ENCODE data around the gene SLC15A1.

The SLC15A1 gene, protein sequence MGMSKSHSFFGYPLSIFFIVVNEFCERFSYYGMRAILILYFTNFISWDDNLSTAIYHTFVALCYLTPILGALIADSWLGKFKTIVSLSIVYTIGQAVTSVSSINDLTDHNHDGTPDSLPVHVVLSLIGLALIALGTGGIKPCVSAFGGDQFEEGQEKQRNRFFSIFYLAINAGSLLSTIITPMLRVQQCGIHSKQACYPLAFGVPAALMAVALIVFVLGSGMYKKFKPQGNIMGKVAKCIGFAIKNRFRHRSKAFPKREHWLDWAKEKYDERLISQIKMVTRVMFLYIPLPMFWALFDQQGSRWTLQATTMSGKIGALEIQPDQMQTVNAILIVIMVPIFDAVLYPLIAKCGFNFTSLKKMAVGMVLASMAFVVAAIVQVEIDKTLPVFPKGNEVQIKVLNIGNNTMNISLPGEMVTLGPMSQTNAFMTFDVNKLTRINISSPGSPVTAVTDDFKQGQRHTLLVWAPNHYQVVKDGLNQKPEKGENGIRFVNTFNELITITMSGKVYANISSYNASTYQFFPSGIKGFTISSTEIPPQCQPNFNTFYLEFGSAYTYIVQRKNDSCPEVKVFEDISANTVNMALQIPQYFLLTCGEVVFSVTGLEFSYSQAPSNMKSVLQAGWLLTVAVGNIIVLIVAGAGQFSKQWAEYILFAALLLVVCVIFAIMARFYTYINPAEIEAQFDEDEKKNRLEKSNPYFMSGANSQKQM

GRCh38 chr13:98752467-98753290, at the start of gene SLC15A1:
SLC15A1 (minus strand) TSS chr13:98752672; CDS start chr13:98752598, 74 bp downstream.
- DNase-seq: no peak

- DNase-seq: no peak
Observed at GRCh38 chr13:98801626-98802418, 49.4 kb upstream of the SLC15A1 start.

GRCh38 chr13:98800078-98800477, 47.6 kb upstream of the SLC15A1 start:
- no peak for DNase-seq

- DNase-seq: no peak
Observed at GRCh38 chr13:98798849-98799645, 46.6 kb upstream of the SLC15A1 start.

DNA sequence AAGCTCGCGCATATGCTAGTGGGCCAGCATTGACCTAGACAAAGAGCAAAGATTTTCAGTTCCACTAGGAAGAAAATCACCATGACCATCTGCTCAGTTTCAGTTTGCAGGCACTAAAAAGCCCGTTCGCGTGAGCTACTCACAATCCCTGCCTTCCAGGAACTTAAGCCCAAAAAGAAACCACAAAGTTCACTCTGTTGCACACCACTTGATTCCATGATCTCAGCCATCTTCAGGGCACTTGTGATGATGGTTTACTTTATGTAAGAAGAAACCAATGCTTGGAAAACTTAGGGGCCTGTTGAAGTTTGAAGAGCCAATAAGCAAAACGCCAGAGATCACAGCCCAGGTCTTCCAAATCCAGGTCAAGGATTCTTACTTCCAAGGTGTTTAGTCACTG, 45.0 kb upstream of the SLC15A1 start:
- no peak for DNase-seq

- no peak for DNase-seq
Observed at GRCh38 chr13:98796798-98797197, 44.3 kb upstream of the SLC15A1 start.

DNA sequence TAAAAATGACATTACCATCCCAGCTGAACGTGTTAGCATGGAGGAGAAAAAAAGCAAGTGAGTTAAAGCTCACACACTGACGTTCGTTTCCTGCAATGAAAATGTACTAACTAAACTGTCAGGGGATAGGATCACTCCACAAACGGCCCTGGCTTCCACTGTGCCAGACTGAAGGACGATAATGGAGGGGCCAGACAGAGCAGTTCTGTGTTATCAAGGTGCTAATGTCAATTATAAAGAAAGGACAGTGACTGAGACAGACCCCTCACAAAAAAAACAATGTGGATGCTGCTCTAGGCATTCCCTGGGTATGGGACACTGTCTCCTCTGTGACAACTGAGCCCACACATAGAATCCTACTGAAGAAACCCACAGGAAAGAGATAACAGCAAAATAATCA, 43.7 kb upstream of the SLC15A1 start:
- no peak for DNase-seq

DNA sequence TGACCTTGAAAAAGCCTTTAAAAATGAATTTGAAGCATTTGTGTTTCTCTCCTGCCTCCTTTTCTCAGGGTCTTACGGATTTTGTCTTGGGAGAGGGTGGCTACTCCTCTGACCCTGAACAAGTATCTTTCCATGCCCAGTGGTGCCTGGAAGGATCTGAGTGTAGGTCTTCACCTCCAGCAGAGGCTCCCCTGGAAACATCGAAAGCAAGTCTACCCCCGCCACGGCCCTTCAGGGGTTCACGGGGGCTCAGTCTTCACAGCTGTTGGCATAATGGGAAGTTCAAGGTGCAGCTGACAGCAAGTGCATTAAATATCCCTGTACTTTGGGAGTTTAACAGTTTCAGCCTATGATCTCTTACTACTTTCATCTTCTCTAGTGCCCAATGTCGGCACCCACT, 42.7 kb upstream of the SLC15A1 start:
- no peak for DNase-seq

DNA sequence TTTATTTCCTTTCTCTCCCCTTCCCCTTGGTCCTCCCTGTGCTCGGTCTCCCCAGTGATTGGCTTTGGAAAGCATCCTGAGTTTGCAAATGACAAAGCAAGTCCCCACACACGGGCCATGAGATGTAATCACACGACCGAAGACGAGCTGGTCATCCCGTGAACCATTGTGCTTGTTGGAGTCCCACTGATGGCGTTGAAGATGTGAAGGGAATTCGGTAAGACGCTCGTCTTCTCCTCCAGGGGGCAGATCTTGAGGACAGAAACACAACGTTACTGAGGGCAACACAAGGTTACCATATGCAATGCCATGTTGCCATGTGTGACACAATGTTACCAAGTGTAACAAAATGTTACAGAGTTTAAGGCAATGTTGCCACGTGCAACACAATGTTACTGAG, 42.0 kb upstream of the SLC15A1 start:
- DNase-seq: no peak

DNA sequence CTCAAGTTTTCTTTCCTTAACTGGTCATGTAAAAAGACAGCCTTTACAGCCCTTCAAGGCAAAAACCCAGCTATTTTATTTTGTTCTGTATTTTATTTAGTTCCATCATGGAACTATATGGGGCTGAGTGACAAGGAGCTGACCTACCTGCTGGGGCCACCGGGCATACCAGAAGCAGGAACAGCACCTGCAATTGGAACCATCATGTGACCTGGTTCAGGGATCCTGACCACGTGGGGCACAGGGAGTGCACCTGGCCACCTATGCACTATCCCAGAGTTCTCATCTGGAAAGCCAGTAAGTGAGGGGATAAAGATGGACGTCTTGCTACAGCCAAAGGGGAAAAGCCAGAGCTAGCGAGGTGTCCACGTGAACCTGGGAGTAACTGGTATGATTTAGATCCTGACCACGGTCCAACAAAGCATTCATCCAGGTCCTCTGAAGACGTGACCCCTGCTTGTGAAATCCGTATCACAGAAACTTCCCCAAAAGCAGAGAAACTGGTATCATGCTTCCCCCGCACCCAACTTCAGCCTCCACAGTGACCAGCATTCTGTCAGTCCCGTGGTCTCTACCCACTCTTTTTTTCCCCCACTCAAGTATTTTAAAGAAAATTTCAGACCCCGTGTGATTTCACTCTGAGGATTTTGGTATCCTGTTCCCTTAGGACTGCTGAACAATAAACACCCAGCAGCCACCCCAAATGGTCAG, 40.5 kb upstream of the SLC15A1 start:
- no peak for DNase-seq

DNA sequence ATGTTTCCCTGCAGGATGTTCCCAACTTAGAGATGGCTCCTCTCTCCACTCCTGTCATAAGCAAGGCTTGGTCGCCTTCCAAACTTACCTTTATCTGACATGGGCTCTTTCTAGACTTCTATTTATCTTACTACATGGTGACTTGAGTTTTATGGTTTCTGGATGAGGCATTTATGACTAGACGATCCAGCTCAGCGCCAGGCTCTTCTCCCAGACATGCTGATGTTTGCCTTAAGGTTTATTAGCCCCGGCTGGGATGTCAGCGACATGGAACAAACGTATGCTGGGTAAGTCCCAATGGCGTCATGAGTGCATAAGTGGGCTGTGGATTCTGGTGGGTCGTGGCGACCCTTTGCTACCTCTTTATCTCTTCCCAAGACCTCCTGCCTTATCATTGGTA, 39.8 kb upstream of the SLC15A1 start:
- no peak for DNase-seq

DNA sequence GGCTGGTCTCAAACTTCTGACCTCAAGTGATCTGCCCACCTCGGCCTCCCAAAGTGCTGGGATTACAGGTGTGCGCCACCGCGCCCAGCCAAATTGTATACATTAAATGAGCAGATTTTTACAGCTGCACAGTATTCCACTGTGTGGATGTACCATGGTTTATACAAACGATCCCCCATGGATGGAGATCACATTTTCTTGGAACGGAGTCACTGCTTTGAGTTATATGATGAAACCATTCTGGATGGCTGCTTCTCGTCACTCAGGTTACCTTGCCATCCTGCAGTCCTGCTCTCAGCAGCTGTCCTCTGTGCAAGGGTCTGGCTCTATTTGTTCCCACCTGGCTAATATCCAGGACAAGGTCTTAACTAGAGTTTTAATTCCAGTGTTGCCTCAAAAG, 39.1 kb upstream of the SLC15A1 start:
- DNase-seq: no peak

GRCh38 chr13:98787996-98788395, 35.5 kb upstream of the SLC15A1 start:
- no peak for DNase-seq

- DNase-seq: no peak
Observed at GRCh38 chr13:98787173-98787572, 34.7 kb upstream of the SLC15A1 start.

- no peak for DNase-seq
Observed at GRCh38 chr13:98786023-98786422, 33.6 kb upstream of the SLC15A1 start.

DNA sequence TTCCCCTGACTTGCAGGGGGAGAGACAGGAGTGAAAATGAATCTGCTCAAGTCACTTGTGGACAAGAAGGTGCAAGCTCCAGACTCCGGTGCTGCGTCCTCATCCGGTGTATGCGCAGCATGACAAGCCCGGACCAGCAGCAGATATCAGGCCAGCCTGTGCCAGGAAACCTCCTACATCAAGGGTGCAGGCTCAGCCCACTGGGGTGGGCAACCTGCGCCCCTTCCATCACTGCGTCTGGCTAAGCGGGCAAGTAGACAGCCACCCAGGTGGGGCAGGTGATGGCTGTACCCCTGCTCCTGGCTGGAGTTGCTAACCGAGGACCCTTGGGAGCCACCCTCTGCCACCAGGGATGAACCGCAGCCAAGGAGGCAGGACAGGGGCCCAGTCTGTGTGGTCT, 32.9 kb upstream of the SLC15A1 start:
- no peak for DNase-seq

DNA sequence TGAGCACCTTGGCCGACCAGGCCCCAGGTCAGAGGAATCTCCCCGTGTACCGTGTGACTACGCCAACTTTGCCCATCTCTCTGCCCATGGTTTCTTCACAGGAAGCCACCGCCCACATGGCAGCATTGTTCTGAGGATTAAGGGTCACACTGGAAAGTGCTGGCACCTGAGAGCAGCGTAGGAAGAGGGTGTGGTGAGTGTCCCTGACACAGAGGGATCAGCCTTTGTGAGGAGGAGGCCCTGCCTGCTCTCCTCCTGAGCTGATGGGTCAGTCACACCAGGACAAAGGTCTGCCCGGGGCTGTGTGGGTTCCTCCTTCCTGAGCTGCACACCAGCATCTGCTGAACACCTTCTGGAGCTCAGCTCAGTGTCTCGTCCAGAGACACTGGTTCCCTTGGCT, 32.2 kb upstream of the SLC15A1 start:
- DNase-seq: no peak

DNA sequence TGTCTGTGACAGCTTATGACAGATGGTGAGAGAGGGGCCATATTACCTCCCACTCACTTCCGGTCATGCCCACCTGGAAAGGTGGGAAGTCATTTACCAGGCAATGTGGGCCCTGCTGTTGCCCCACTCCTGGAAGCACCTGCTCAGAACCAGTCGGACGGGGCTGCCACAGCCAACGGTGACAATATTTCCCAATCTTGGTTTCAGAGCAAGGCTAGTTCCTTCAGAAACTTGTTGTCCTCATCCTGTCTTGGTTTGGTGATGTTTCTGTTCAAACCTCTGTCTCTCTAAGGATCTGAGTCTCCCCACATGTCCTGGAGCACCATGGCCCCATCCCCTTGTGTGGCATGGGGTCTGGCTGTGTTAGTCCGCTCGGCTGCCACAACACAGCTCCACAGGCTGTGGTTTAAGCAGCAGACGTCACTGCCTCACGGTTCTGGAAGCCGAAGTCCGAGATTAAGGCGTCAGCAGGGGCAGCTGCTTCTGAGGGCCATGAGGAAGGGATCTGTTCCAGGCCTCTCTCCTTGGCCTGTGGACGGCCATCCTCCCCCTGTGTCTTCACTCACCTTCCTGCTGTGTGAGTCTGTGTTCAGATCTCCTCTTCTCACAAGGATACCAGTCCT, 31.5 kb upstream of the SLC15A1 start:
- DNase-seq: no peak

- no peak for DNase-seq
Observed at GRCh38 chr13:98782654-98783053, 30.2 kb upstream of the SLC15A1 start.

DNA sequence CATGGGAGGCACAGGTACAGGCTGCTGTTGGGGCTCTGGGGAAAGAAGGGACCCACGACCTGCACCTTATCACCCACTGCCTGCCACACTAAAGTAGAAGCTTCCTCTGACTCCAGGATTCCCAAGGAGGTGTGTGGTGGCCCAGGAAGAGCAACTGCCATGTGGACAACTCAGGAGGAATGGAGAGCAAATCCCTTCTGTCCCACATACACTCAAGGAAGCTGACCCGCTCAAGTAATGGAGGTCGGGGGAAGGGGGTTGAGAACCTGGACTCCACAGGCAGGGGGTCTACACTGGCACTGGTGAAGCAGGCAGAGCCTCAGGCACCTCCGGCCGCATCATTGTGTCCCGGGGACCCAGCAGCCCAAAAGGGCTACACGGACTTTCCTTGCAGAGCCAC, 29.4 kb upstream of the SLC15A1 start:
- no peak for DNase-seq

DNA sequence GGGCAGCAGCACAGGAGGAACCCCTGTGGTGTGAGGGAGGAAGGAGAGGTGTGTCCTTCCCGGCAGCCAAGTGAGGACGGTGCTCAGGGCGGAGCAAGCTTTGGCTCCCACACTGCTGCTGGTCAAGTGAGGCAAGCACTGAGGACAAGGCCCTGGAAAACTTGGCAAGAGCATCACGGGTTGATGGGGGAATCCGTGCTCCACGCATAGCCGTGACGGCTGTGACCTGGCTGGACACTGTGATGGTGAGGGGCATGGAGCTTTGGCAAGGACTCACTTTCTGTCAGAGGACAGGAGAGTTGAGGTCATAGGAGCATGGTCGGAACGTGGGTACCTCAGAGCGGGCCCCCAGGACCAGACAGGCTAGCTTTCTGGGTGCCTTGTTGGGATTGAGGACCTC, 29.0 kb upstream of the SLC15A1 start:
- DNase-seq: no peak

All from activated CD8-positive, alpha-beta memory T cell treated with anti-CD3 and anti-CD28 coated beads, Interleukin-2, amount 50 U/mL, for 4 hours (primary cell).